Ramos (cell line): Measurements from ENCODE around the gene PRPF6.

ENCODE experiments used
- in situ Hi-C: fragments of 300-500 bp; cut with MboI; formaldehyde crosslinking; loops from one replicate; pipeline ENCODE4 v1.14.3; 2022; ENCODE audit warnings: low sequenced_read_pairs; ENCODE audit not compliant: unreplicated experiment

Gene PRPF6

DNA sequence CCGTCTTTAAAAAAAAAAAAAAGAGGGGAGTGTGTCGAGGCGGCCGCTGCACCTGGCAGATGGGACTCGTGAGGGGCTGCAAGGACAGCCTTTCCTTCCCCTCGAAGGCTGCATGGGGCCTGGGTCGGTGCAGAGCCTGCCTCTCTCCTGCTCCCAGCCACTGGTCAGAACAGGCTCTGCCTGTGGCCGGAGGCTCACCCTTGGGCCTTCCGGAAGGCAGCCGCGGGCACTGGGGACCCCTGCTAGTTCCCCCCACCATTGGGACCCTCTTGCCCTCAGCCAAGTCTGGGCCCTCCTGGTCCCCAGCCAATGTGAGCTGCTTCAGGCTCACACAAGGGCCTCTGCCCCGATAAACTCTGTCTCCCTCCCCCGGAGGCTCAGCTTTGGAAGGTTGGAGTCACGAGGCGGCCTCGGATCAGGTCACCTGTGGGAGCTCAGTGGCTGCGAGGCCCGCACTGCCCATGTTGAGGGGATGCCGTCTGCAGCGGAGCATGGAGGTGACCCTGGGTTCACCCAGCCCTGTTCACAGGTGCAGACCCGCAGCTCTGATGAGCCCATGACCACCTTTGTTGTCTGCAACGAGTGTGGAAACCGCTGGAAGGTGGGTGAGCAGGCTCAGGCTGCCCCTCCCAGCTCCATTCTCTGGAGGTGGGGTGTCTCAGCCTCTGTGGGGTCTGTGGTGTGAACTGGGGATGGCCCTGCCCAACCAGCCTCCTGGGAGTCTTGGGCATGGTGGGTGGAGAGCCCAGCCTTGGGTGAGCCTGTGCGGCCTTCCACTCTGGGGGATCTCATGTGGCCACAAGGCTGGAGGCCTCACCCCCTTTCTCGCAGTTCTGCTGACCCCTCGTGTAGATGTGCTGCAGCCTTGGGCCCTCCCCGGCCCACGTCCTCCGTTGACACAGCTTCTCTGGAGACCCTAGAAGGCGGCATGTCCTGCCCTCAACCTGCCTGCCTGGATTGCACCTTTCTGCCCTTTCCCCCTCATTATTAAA, 90.7 kb downstream of the PRPF6 start:
- in situ Hi-C loops, result no loop called here

DNA sequence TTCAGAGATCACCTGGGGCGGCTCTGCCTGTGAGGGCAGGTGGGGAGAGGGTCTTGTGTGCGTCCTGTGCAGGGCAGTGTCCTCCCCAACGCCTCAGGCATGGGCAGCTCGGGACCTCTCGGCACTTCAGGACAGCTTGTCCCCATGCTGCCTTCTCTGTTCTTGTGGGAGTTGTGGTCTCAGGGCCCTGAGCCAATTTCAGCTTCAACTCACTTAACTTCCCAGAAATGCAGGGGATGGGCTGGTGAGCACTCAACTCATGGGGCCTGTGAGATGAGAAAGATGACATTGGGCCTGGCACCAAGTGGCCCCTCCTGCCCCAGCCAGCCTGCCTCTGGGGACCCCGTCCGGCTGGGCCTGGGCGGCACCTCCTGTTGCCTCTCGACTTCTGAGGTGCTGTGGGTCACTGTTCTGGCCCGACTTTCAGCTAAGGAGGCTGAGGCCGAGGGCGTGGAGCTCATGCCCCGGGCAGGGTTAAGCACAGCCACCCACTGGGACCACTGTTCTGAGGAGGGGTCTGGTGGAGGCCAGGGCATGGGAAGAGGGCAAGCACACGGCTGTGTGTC, 91.6 kb downstream of the PRPF6 start:
- in situ Hi-C loops, result no loop called here

GRCh38 chr20:64073476-64074183, 92.7 kb downstream of the PRPF6 start:
- in situ Hi-C loops, result no loop called here

DNA sequence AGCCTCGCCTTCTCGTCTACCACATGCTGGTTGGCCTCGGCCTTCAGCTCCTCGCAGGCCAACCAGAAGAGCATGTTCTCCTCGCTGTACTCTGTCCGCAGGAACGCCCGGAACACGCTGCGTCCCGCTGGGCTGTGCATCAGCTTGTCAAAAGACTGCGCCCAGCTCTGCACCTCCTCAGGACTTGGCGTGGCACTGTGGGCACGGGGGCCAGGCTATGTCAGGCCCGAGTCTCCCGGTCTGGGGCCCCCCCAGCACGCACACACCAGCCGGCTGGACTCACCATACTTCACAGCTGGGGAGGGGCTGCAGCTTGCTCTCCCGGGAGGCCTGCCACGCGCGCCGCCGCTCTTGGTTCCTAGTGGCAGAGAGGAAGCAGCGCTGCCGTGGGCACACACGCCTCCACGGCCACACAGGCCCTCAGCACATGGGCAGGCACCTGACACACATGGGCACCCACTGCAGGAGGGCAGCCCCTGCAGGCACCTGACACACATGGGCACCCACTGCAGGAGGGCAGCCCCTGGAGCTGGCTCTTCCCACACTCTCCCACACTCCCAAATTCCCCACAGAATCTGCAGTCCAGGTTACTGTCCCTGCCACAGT, 93.4 kb downstream of the PRPF6 start:
- in situ Hi-C loops, result no loop called here

DNA sequence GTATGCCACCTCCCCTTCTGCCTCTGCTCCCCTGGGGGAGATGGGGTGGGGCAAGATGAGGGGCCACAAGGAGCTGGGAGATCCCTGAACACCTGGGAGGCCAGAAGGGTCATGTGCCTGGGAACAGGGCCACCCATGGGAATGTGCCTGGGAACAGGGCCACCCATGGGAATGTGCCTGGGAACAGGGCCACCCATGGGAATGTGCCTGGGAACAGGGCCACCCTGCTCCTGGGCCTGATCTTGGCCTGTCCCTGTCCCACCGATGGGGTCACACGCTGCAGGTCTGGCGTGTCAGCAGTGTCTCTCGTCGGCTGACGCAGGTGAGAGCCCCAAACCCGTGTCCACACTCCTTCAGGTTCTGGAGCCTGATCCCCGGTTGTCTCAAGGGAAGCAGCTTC, 94.0 kb downstream of the PRPF6 start:
- in situ Hi-C loops, result no loop called here

DNA sequence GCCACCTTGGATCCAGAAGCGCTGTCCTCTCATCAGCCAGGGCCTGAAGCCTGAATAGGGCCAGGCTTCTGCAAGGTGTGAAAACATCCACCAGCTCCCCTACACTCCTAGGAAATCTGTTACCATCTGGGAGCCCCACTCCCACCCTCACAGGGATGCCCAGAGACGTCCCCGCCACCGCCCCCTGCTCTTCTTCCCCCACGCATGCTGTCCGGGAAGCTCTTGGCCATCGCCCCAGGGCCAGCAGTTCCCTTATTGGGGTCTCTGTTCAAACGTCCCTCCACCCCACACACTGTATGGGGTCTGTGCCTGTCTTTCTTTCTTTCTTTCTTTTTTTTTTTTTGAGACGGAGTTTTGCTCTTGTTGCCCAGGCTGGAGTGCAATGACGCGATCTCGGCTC, 94.6 kb downstream of the PRPF6 start:
- in situ Hi-C loops, result no loop called here

- in situ Hi-C loops, result no loop called here
Observed at GRCh38 chr20:64076061-64076997, 95.4 kb downstream of the PRPF6 start.

DNA sequence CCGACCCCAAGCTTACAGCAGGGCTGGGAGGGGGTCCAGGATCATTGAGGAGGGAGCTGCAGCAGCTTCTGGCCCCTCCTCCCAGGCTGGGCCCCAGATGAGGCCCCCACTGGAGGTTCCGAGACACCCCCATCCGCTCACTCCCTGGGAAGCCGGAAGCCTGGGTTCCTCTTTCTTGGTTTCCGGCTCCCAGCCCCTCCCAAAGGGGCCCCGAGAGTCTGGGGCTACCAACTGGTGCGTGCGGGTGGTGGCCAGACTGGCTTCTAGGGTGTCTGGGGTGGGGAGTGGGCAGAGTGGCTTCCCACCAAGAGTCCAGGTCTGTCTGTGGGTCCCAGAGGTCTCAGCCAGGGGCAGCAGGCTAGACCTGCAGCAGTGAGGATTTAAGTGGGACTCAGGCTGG, 96.2 kb downstream of the PRPF6 start:
- in situ Hi-C loops, result no loop called here

DNA sequence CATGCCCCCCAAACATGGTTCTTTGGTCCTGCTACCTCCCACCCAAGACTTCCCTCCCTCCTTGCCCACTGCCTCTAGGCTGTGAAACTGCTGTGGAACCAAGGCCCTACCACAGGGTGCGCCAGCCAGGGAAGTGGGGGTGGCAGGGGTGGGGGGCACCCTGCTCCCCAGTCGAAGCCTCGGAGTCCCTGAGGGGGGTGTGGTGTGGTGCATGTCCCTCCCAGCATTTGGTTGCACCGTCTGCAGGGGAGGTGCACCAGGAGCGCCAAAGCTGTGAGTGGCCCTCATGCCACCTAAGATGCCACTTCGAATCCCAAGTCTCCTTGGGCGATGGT, 96.6 kb downstream of the PRPF6 start:
- in situ Hi-C loops, result no loop called here

GRCh38 chr20:64077876-64078551, 97.1 kb downstream of the PRPF6 start:
- in situ Hi-C loops, result no loop called here

- in situ Hi-C loops, result no loop called here
Observed at GRCh38 chr20:64078934-64079272, 98.0 kb downstream of the PRPF6 start.

GRCh38 chr20:64079273-64080012, 98.5 kb downstream of the PRPF6 start, which contains the start of gene RGS19:
TSS of gene RGS19 (minus strand) at chr20:64079518. CDS start at chr20:64076886, 2,632 bp downstream.
- in situ Hi-C loops, result no loop called here

DNA sequence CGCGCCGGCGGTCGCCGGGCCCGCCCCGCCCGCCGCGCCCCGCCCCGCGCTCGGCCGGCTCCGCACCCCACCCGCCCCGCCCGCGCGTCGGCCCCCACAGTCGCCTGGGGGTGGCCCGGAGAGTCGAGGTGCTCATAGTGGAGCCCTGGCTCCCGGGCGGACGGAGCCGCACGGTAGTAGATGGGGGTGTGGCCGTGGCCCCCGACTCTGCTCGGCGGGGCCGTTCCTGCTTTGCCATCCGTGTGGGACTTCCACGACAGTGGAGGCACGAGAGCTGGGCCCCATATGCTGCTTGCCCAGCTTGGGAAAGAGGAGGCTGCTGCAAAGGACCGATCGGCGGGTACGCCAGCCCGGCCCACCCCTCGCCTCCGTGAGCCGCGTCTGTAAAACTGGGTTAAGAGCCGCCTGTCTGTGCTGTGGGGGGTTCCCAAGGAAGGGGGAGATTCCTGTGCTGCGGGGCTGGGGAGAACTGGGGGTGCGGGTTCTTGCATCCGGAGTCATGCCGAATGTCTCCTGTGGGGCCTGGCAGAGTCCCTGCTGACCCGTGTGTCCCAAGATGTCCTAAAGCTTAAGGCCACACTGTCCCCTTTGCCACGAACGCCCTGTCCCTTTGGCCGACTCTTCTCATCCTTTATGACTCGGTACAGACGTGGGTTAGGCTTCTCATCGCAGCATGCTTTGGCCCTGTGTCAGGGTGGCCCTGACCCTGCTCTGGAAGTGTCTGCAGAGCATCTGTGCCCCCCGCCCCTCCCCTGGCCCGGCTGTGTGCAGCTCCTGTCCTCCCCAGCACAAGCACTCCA, 99.3 kb downstream of the PRPF6 start, which contains the start of gene OPRL1:
Gene OPRL1, plus strand, starts transcription at position 70 of the 800 bp plus-strand sequence. CDS start 12,639 bp downstream, outside the sequence.
- in situ Hi-C loops, result no loop called here

GRCh38 chr20:64080813-64081623, 100.1 kb downstream of the PRPF6 start:
- in situ Hi-C loops, result no loop called here

- in situ Hi-C loops, result no loop called here
Observed at GRCh38 chr20:64081624-64081964, 100.7 kb downstream of the PRPF6 start.

- in situ Hi-C loops, result no loop called here
Observed at GRCh38 chr20:64082126-64082731, 101.3 kb downstream of the PRPF6 start.
